A673 (cell line): ENCODE measurements around the gene SARS1. TPM values are rescaled to one million over a fixed set of nuclear protein-coding genes. Genes with fewer than 3 reads are reported as not detected.
A peak's percentile ranks its signal among the peaks of the same experiment; 100 is the strongest.

Source experiments
- BruUV-seq: library from RNA; stranded (reverse); fragments of 400-500 nt; replicated peaks from 2 replicates; lab custom pipeline; 2021; lab: Mats Ljungman, UMichigan
- CTCF ChIA-PET: fragments of 300-600 bp; sonication (Branson Sonifier 250); formaldehyde crosslinking; loops from one replicate; lab custom pipeline; 2022; ENCODE audit warnings: antibody characterized with exemption; lab: Charles Lee
- POLR2A ChIA-PET: fragments of 300-600 bp; sonication (Branson Sonifier 250); formaldehyde crosslinking; loops from one replicate; lab custom pipeline; 2022; ENCODE audit warnings: antibody characterized with exemption; ENCODE audit not compliant: low non-redundant PET; lab: Charles Lee
- DNase-seq: peaks from one replicate; pipeline ENCODE4 v3.0.0-alpha.2; 2015; ENCODE audit warnings: low spot score
- H3K27ac ChIP-seq: fragments of 200-600 bp; sonication (generic); 2 replicates; pipeline ENCODE4 v1.5.1; 2016; ENCODE audit warnings: mixed run types, low read depth, mild to moderate bottlenecking, mixed read lengths, antibody characterized with exemption, low read length; ENCODE audit not compliant: poor library complexity, severe bottlenecking
- H3K27me3 ChIP-seq: fragments of 200-600 bp; sonication (generic); replicated peaks from 2 replicates; pipeline ENCODE4 v1.6.1; 2017; ENCODE audit warnings: mixed run types, low read depth, mild to moderate bottlenecking, mixed read lengths, antibody characterized with exemption, low read length; ENCODE audit not compliant: insufficient read depth, poor library complexity
- H3K36me3 ChIP-seq: fragments of 200-600 bp; sonication (generic); 2 replicates; pipeline ENCODE4 v1.6.1; 2016; ENCODE audit warnings: mixed run types, mild to moderate bottlenecking, mixed read lengths, antibody characterized with exemption, low read length; ENCODE audit not compliant: insufficient read depth, poor library complexity, severe bottlenecking
- H3K4me1 ChIP-seq: fragments of 200-600 bp; sonication (generic); 2 replicates; pipeline ENCODE4 v1.6.1; 2017; ENCODE audit warnings: mixed run types, mild to moderate bottlenecking, mixed read lengths, antibody characterized with exemption, low read length; ENCODE audit not compliant: insufficient read depth, poor library complexity, severe bottlenecking
- H3K4me3 ChIP-seq: fragments of 200-600 bp; sonication (generic); 2 replicates; pipeline ENCODE4 v1.5.1; 2016; ENCODE audit warnings: low read depth, mixed run types, mild to moderate bottlenecking, mixed read lengths, low read length; ENCODE audit not compliant: poor library complexity, severe bottlenecking
- H3K9me3 ChIP-seq: fragments of 200-600 bp; sonication (generic); 2 replicates; pipeline ENCODE4 v1.6.1; 2016; ENCODE audit warnings: mixed run types, low read depth, mild to moderate bottlenecking, mixed read lengths, antibody characterized with exemption, low read length; ENCODE audit not compliant: poor library complexity, severe bottlenecking
- CTCF ChIP-seq: fragments of 300-800, 200-600 bp; sonication (generic); conservative IDR thresholded peaks from 2 replicates; pipeline ENCODE4 v1.5.1; 2017; ENCODE audit warnings: low read depth, mild to moderate bottlenecking, antibody characterized with exemption, low read length, moderate library complexity, mixed read lengths
- EZH2 ChIP-seq: fragments of 200-600 bp; sonication (generic); IDR thresholded peaks from 2 replicates; pipeline ENCODE4 v1.6.1; 2017; ENCODE audit warnings: borderline replicate concordance, low read depth, mild to moderate bottlenecking, mixed read lengths, antibody characterized with exemption, low read length; ENCODE audit not compliant: poor library complexity, severe bottlenecking
- intact Hi-C: fragments of 100-400 bp; cut with micrococcal nuclease; formaldehyde crosslinking; loops from one replicate; pipeline ENCODE4 v1.10.0; 2022; ENCODE audit not compliant: unreplicated experiment
- total RNA-seq: library from RNA; stranded (reverse); gene quantifications from 2 replicates; pipeline ENCODE4 v1.2.3, GENCODE V29; 2021

Gene SARS1
- total RNA-seq, 1 experiment from 2014 or later, result 259 TPM

- DNase-seq, result no peak
- peaks cover 14% of the 10 kb centered on the region for H3K4me1 ChIP-seq
- TF ChIP-seq CTCF (no peak), EZH2 (no peak)
- no peaks in the 10 kb centered on the region for H3K36me3 ChIP-seq
- no peak overlapping the region for H3K27ac ChIP-seq
- ChIA-PET POLR2A (no interaction called here), CTCF (interaction anchor here (2.0 kb wide), 1 partner anchor 9 kb away, joined by 7 read pairs; no protein-coding TSS in a partner anchor)
- no peaks in the 10 kb centered on the region for H3K9me3 ChIP-seq
- no peaks in the 10 kb centered on the region for H3K27me3 ChIP-seq
- intact Hi-C loops, result no loop called here
- no peak overlapping the region for H3K4me3 ChIP-seq
- no TSS peak for BruUV-seq
Observed at GRCh38 chr1:109248444-109248796, 34.7 kb downstream of the SARS1 start.

GRCh38 chr1:109248797-109249629, 35.3 kb downstream of the SARS1 start, which contains the start of gene CELSR2:
Gene CELSR2 (plus strand): TSS chr1:109249539. CDS start chr1:109250080, 541 bp downstream.
- BruUV-seq, result no TSS peak
- peak; percentile 90 for DNase-seq
- intact Hi-C loops, result loop anchor here (1.0 kb wide), 1 partner anchor 9 kb away; no protein-coding TSS in a partner anchor
- H3K9me3 ChIP-seq, result no peaks in the 10 kb centered on the region
- H3K27me3 ChIP-seq, result no peaks in the 10 kb centered on the region
- H3K4me1 ChIP-seq, result peaks cover 19% of the 10 kb centered on the region
- no peaks in the 10 kb centered on the region for H3K36me3 ChIP-seq
- peak within 1 kb of the TSS; percentile 62 for H3K4me3 ChIP-seq
- POLR2A ChIA-PET, result no interaction called here
- H3K27ac ChIP-seq, result peak within 1 kb of the TSS; percentile 40
- CTCF ChIA-PET, result interaction anchor here (2.0 kb wide), 1 partner anchor 10 kb away, joined by 7 read pairs; no protein-coding TSS in a partner anchor
- TF ChIP-seq CTCF, result no peak
- no peak for TF ChIP-seq EZH2

- ChIA-PET CTCF (interaction anchor here (2.0 kb wide), 1 partner anchor 10 kb away, joined by 7 read pairs; no protein-coding TSS in a partner anchor), POLR2A (no interaction called here)
- intact Hi-C loops, result loop anchor here (1.0 kb wide), 1 partner anchor 10 kb away; no protein-coding TSS in a partner anchor
- no TSS peak for BruUV-seq
- Histone ChIP-seq H3K4me1 (peaks cover 27% of the 10 kb centered on the region), H3K27ac (peak overlapping the region; percentile 40), H3K9me3 (no peaks in the 10 kb centered on the region), H3K27me3 (no peaks in the 10 kb centered on the region), H3K36me3 (no peaks in the 10 kb centered on the region), H3K4me3 (peak overlapping the region; percentile 62)
- TF ChIP-seq CTCF (no peak), EZH2 (no peak)
- DNase-seq, result no peak
Observed at GRCh38 chr1:109249654-109250401, 36.1 kb downstream of the SARS1 start.
